Right renal pelvis (tissue), 4 donors: Measurements from ENCODE around the gene SFRP5. TPM values are rescaled to one million over a fixed set of nuclear protein-coding genes. Genes with fewer than 3 reads are reported as not detected.

ENCODE experiments used
- DNase-seq, 4 donors: peaks; one replicate each; pipeline ENCODE4 v3.0.0-alpha.2; 2013; ENCODE audit warnings: low read depth in 4 of 4, low spot score in 3 of 4, missing footprints in 1 of 4
- polyA plus RNA-seq, 4 donors: library from polyadenylated mRNA; unstranded; fragments of 120-200 nt; gene quantifications; one replicate each; pipeline ENCODE4 v1.2.1, GENCODE V29; 2013; ENCODE audit not compliant: insufficient read length in 4 of 4

SFRP5 gene
- polyA plus RNA-seq, 4 donors: 0.11 to 0.45 (median 0.14) TPM; not detected in 1

GRCh38 chr10:97743169-97743943 is 28.4 kb downstream of the SFRP5 start:
- DNase-seq: no peak

GRCh38 chr10:97740613-97741012 is 31.2 kb downstream of the SFRP5 start:
- no peak for DNase-seq

GRCh38 chr10:97738616-97739015 is 33.2 kb downstream of the SFRP5 start:
- no peak for DNase-seq

- no peak for DNase-seq
Measured at GRCh38 chr10:97737770-97738265, 34.0 kb downstream of the SFRP5 start.

GRCh38 chr10:97736902-97737769 is 34.7 kb downstream of the SFRP5 start, which contains the start of gene ZFYVE27:
ZFYVE27 (plus strand) TSS chr10:97737128; CDS start chr10:97738478, 1,350 bp downstream.
- peak; percentile 89 to 98 (median 91) for DNase-seq

GRCh38 chr10:97736403-97736901 is 35.3 kb downstream of the SFRP5 start:
- no peak for DNase-seq

- no peak for DNase-seq
Measured at GRCh38 chr10:97734021-97734420, 37.8 kb downstream of the SFRP5 start.

GRCh38 chr10:97733256-97733655 is 38.5 kb downstream of the SFRP5 start:
- DNase-seq: no peak

GRCh38 chr10:97732052-97732359 is 39.8 kb downstream of the SFRP5 start:
- no peak for DNase-seq

GRCh38 chr10:97731346-97732051 is 40.3 kb downstream of the SFRP5 start:
- peak in 2 of 4 donors; percentile 54 to 67 for DNase-seq

- DNase-seq: no peak
Measured at GRCh38 chr10:97729014-97729413, 42.8 kb downstream of the SFRP5 start.

- peak in 1 of 4 donors; percentile 16 for DNase-seq
Measured at GRCh38 chr10:97726636-97727178, 45.1 kb downstream of the SFRP5 start.

GRCh38 chr10:97724341-97724941 is 47.4 kb downstream of the SFRP5 start:
- no peak for DNase-seq

- DNase-seq: no peak
Measured at GRCh38 chr10:97723001-97723400, 48.8 kb downstream of the SFRP5 start.

- DNase-seq: no peak
Measured at GRCh38 chr10:97721871-97722780, 49.7 kb downstream of the SFRP5 start.

GRCh38 chr10:97719602-97720001 is 52.2 kb downstream of the SFRP5 start:
- no peak for DNase-seq

GRCh38 chr10:97718659-97719142 is 53.1 kb downstream of the SFRP5 start:
- no peak for DNase-seq

- no peak for DNase-seq
Measured at GRCh38 chr10:97718178-97718577, 53.6 kb downstream of the SFRP5 start.

- DNase-seq: no peak
Measured at GRCh38 chr10:97717627-97718026, 54.2 kb downstream of the SFRP5 start.
